PC-3 (cell line): ENCODE data around the gene AQP4. TPM values are rescaled to one million over a fixed set of nuclear protein-coding genes. Genes with fewer than 3 reads are reported as not detected.

Experiments
- ATAC-seq: fragments of 200-7000 bp; cut with Tn5 transposase; 2 replicates; pipeline ENCODE4 v1.9.1; 2020; ENCODE audit warnings: mild to moderate bottlenecking, moderate library complexity
- BruUV-seq: library from RNA; stranded (reverse); fragments of 400-500 nt; replicated peaks from 2 replicates; lab custom pipeline; 2021; lab: Mats Ljungman, UMichigan
- CTCF ChIA-PET: fragments of 300-600 bp; sonication (Branson Sonifier 250); formaldehyde crosslinking; loops from one replicate; lab custom pipeline; 2022; ENCODE audit warnings: antibody characterized with exemption; lab: Charles Lee
- POLR2A ChIA-PET: fragments of 300-600 bp; sonication (Branson Sonifier 250); formaldehyde crosslinking; loops from one replicate; lab custom pipeline; 2022; ENCODE audit warnings: antibody characterized with exemption; ENCODE audit not compliant: unreplicated experiment; lab: Charles Lee
- DNase-seq: peaks from one replicate; pipeline ENCODE4 v3.0.0-alpha.2; 2015
- H2AFZ ChIP-seq: fragments of 300-600 bp; sonication (generic); 2 replicates; pipeline ENCODE4 v1.6.0; 2016; ENCODE audit warnings: antibody characterized with exemption, low read length
- H3F3A ChIP-seq: fragments of 300-600 bp; sonication (generic); one replicate; pipeline ENCODE4 v1.6.0; 2017; ENCODE audit warnings: antibody characterized with exemption, low read length, control low read depth, mild to moderate bottlenecking; ENCODE audit not compliant: unreplicated experiment
- H3K27ac ChIP-seq: fragments of 300-600 bp; sonication (generic); 2 replicates; pipeline ENCODE4 v1.5.1; 2016; ENCODE audit warnings: mild to moderate bottlenecking, low read length
- H3K27me3 ChIP-seq: fragments of 300-600 bp; sonication (generic); 2 replicates; pipeline ENCODE4 v1.6.1; 2016; ENCODE audit warnings: low read length, mixed read lengths
- H3K36me3 ChIP-seq: fragments of 300-600 bp; sonication (generic); 2 replicates; pipeline ENCODE4 v1.6.1; 2016; ENCODE audit warnings: low read depth, mixed run types, low read length, mixed read lengths
- H3K4me1 ChIP-seq: fragments of 300-600 bp; sonication (generic); 2 replicates; pipeline ENCODE4 v1.5.1; 2016; ENCODE audit warnings: low read length; ENCODE audit not compliant: insufficient read depth
- H3K4me2 ChIP-seq: fragments of 300-600 bp; sonication (generic); 2 replicates; pipeline ENCODE4 v1.6.0; 2016; ENCODE audit warnings: low read length
- H3K4me3 ChIP-seq: fragments of 300-600 bp; sonication (generic); 2 replicates; pipeline ENCODE4 v1.5.1; 2016; ENCODE audit warnings: mild to moderate bottlenecking, low read length, mixed read lengths
- H3K79me2 ChIP-seq: fragments of 300-600 bp; sonication (generic); 2 replicates; pipeline ENCODE4 v1.6.1; 2017; ENCODE audit warnings: low read length, mixed read lengths
- H3K9ac ChIP-seq: fragments of 300-600 bp; sonication (generic); 2 replicates; pipeline ENCODE4 v1.6.0; 2016; ENCODE audit warnings: mild to moderate bottlenecking, low read length
- H3K9me2 ChIP-seq: fragments of 300-600 bp; sonication (generic); replicated peaks from 2 replicates; pipeline ENCODE4 v1.6.1; 2016; ENCODE audit warnings: mixed run types, low read length, mixed read lengths
- H3K9me3 ChIP-seq: fragments of 300-600 bp; sonication (generic); 2 replicates; pipeline ENCODE4 v1.6.1; 2016; ENCODE audit warnings: low read length, mixed read lengths
- H4K20me1 ChIP-seq: fragments of 300-600 bp; sonication (generic); 2 replicates; pipeline ENCODE4 v1.6.1; 2016; ENCODE audit warnings: low read length, mixed read lengths
- EZH2 ChIP-seq: fragments of 300-600 bp; sonication (generic); IDR thresholded peaks from one replicate; pipeline ENCODE4 v1.6.1; 2017; ENCODE audit warnings: antibody characterized with exemption, mild to moderate bottlenecking, low read length; ENCODE audit not compliant: unreplicated experiment
- EZH2phosphoT487 ChIP-seq: fragments of 300-600 bp; sonication (generic); IDR thresholded peaks from 2 replicates; pipeline ENCODE4 v1.6.1; 2018; ENCODE audit warnings: mild to moderate bottlenecking, antibody characterized with exemption, low read length, borderline replicate concordance
- intact Hi-C: fragments of 100-400 bp; cut with micrococcal nuclease; formaldehyde crosslinking; loops from 2 replicates; pipeline ENCODE4 v1.9.0; 2023
- total RNA-seq: library from RNA; depleted of rRNA; stranded (reverse); fragments of >200 nt; gene quantifications from 2 replicates; pipeline ENCODE4 v1.2.3, GENCODE V29; 2014
- TF ChIP-seq, protein P1 (sequence below): fragments of 300-600 bp; sonication (generic); conservative IDR thresholded peaks from 2 replicates; pipeline ENCODE4 v1.5.1; 2017; ENCODE audit warnings: antibody characterized with exemption, low read depth, mild to moderate bottlenecking, low read length

The AQP4 gene
- total RNA-seq, 1 experiment from 2014 or later = not detected

DNA sequence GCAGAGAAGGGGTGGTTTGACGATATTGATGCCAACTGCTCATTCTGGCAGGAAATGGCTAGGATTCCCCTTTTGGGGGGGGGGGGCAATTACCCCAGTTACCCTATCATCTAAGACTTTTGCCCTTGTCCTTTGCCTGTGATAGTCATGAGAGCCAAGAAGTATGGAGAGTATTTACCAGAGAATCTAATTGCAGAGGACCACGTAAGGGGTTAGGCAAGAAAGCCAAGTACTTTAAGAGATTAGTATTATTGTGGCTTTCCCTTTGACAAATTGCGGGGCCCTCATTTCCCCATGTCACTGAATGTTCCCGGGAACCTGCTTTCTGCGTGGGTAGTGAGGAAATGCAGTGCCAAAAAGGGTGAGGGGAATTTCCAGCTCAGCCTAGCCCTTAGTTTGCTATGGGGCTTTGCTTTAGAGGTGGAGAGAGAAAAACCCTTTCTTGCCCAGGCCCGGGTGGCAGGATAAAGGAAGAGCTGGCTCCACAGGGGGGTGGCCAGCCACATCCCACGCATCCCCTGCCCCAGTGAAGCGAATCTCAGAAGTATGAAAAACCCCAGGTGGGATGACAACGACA is 1.5 kb downstream of the AQP4 start:
- no peak overlapping the region for H3K4me3 ChIP-seq
- no peaks in the 10 kb centered on the region for H3K79me2 ChIP-seq
- TF ChIP-seq, protein P1, sequence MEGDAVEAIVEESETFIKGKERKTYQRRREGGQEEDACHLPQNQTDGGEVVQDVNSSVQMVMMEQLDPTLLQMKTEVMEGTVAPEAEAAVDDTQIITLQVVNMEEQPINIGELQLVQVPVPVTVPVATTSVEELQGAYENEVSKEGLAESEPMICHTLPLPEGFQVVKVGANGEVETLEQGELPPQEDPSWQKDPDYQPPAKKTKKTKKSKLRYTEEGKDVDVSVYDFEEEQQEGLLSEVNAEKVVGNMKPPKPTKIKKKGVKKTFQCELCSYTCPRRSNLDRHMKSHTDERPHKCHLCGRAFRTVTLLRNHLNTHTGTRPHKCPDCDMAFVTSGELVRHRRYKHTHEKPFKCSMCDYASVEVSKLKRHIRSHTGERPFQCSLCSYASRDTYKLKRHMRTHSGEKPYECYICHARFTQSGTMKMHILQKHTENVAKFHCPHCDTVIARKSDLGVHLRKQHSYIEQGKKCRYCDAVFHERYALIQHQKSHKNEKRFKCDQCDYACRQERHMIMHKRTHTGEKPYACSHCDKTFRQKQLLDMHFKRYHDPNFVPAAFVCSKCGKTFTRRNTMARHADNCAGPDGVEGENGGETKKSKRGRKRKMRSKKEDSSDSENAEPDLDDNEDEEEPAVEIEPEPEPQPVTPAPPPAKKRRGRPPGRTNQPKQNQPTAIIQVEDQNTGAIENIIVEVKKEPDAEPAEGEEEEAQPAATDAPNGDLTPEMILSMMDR = no peak
- TF ChIP-seq EZH2 (no peak), EZH2phosphoT487 (no peak)
- no peak for ATAC-seq
- H3K36me3 ChIP-seq = no peaks in the 10 kb centered on the region
- H3K9me3 ChIP-seq = no peaks in the 10 kb centered on the region
- intact Hi-C loops = no loop called here
- H3K27ac ChIP-seq = no peak overlapping the region
- H3F3A ChIP-seq = no peaks in the 10 kb centered on the region
- POLR2A ChIA-PET = no interaction called here
- CTCF ChIA-PET = no interaction called here
- peaks cover 92% of the 10 kb centered on the region for H3K27me3 ChIP-seq
- H4K20me1 ChIP-seq = no peaks in the 10 kb centered on the region
- H2AFZ ChIP-seq = no peak overlapping the region
- DNase-seq = no peak
- H3K4me1 ChIP-seq = no peaks in the 10 kb centered on the region
- no peak overlapping the region for H3K4me2 ChIP-seq
- BruUV-seq = no TSS peak
- no peak overlapping the region for H3K9ac ChIP-seq
- no peaks in the 10 kb centered on the region for H3K9me2 ChIP-seq

DNA sequence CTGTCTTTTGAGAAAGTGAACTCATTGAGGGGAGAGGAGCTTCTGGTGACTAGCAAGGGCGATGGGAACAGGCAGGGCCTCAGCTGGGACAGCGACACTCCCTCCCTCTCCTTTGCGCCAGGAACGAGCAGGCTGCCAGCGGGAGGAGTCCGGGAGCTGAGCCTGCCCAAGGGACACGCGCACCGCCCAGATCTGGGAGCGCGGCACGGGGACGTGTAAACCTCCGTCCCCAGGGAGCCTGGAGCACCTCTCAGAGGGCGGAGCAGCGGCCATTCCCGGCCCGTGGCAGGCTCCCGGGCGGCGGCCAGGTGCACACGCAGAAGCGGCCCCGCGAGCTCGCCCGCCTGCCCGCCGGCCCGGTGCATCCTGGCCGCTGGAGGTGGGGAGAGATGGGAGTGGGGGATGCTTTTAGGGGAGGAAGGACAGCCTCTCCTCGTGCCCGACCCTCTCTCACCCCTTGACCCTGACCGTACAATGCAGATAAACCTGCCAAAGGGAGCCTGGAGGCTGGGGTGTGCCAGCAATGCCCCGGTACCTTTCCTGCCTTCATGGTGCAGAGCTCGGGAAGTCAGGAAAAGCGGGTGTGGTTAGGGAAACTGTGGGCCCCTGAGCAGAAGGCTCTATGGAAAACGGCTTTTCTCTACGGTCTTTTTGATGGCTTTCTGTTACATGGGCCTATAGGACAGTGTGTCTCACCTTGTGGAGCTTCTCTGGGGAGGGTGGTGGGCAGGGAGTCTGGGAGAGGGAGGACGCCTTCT is 2.2 kb downstream of the AQP4 start:
- H3K4me1 ChIP-seq = no peaks in the 10 kb centered on the region
- CTCF ChIA-PET = no interaction called here
- no peaks in the 10 kb centered on the region for H4K20me1 ChIP-seq
- H3K36me3 ChIP-seq = no peaks in the 10 kb centered on the region
- ATAC-seq = peak; percentile 87
- H3K27ac ChIP-seq = no peak overlapping the region
- peak overlapping the region; percentile 45; the same call in 1 of the 2 replicates for H2AFZ ChIP-seq
- POLR2A ChIA-PET = no interaction called here
- H3K9me2 ChIP-seq = no peaks in the 10 kb centered on the region
- H3K9ac ChIP-seq = no peak overlapping the region
- peaks cover 85% of the 10 kb centered on the region for H3K27me3 ChIP-seq
- peak overlapping the region; percentile 57 for H3K4me2 ChIP-seq
- H3F3A ChIP-seq = no peaks in the 10 kb centered on the region
- TF ChIP-seq, protein P1 = no peak
- TF ChIP-seq EZH2phosphoT487 (no peak), EZH2 (no peak)
- peak; percentile 33 for DNase-seq
- BruUV-seq = no TSS peak
- no peaks in the 10 kb centered on the region for H3K79me2 ChIP-seq
- H3K9me3 ChIP-seq = no peaks in the 10 kb centered on the region
- peak overlapping the region; percentile 44; the same call in 1 of the 2 replicates for H3K4me3 ChIP-seq
- intact Hi-C loops = no loop called here

- no peak overlapping the region for H3K27ac ChIP-seq
- no peak overlapping the region for H3K4me3 ChIP-seq
- no TSS peak for BruUV-seq
- no peaks in the 10 kb centered on the region for H3K79me2 ChIP-seq
- no peaks in the 10 kb centered on the region for H4K20me1 ChIP-seq
- ChIA-PET POLR2A (no interaction called here), CTCF (no interaction called here)
- TF ChIP-seq, protein P1 = no peak
- no peak for TF ChIP-seq EZH2
- TF ChIP-seq EZH2phosphoT487 = no peak
- H3K36me3 ChIP-seq = no peaks in the 10 kb centered on the region
- H3K9me3 ChIP-seq = no peaks in the 10 kb centered on the region
- DNase-seq (no peak), ATAC-seq (no peak)
- H3K9ac ChIP-seq = no peak overlapping the region
- H2AFZ ChIP-seq = no peak overlapping the region
- H3K9me2 ChIP-seq = no peaks in the 10 kb centered on the region
- intact Hi-C loops = no loop called here
- H3K27me3 ChIP-seq = peaks cover 78% of the 10 kb centered on the region
- H3K4me1 ChIP-seq = no peaks in the 10 kb centered on the region
- no peaks in the 10 kb centered on the region for H3F3A ChIP-seq
- no peak overlapping the region for H3K4me2 ChIP-seq
Measured at GRCh38 chr18:26862084-26862483, 3.4 kb downstream of the AQP4 start.
